Testis (tissue), 3 donors: ENCODE results near the gene NPHP4. TPM values are rescaled to one million over a fixed set of nuclear protein-coding genes. Genes with fewer than 3 reads are reported as not detected.

ENCODE experiments used
- DNase-seq: peaks from one replicate; pipeline ENCODE4 v3.0.0-alpha.2; 2019
- H3K27ac ChIP-seq, 2 donors: fragments of 200-600 bp; sonication (generic); one replicate each; pipeline ENCODE4 v1.5.1; 2019
- H3K27me3 ChIP-seq: fragments of 200-600 bp; sonication (generic); one replicate; pipeline ENCODE4 v1.5.1; 2019
- H3K36me3 ChIP-seq: fragments of 200-600 bp; sonication (generic); one replicate; pipeline ENCODE4 v1.5.1; 2017; ENCODE audit warnings: low read depth; ENCODE audit errors: missing control alignments
- H3K4me1 ChIP-seq: fragments of 200-600 bp; sonication (generic); one replicate; pipeline ENCODE4 v1.5.1; 2019
- H3K4me3 ChIP-seq, 2 donors: fragments of 200-600 bp; sonication (generic); one replicate each; pipeline ENCODE4 v1.5.1; 2017 to 2019
- H3K9me3 ChIP-seq: fragments of 200-600 bp; sonication (generic); one replicate; pipeline ENCODE4 v1.5.1; 2017
- CTCF ChIP-seq, 3 experiments: fragments of 450-650 bp in 2 of 3; fragments of 200-600 bp in 1 of 3; sonication (generic) in 1 of 3; IDR thresholded peaks; one replicate each; pipeline ENCODE4 v1.5.1; 2016 to 2019; ENCODE audit warnings: antibody characterized with exemption in 3 of 3, mild to moderate bottlenecking in 2 of 3, moderate library complexity in 1 of 3
- POLR2A ChIP-seq: fragments of 450-650 bp; IDR thresholded peaks from one replicate; pipeline ENCODE4 v1.6.1; 2017; ENCODE audit warnings: antibody characterized with exemption, mild to moderate bottlenecking, moderate library complexity
- WGBS, 2 donors: methylation state at CpG; one replicate each; pipeline ENCODE4 v1.1.5; 2018; 5-methylcytosine and 5-hydroxymethylcytosine counted together
- intact Hi-C: fragments of 100-400 bp; cut with DNase I; formaldehyde crosslinking; loops from one replicate; pipeline ENCODE4 v1.15.1; 2023; ENCODE audit warnings: low total_unique reads
- polyA plus RNA-seq: library from polyadenylated mRNA; stranded (reverse); fragments of 350-450 nt; fragmentation: Illumina TruSeq; extraction: RNeasy Lipid Tissue Mini Kit (QIAGEN cat#74804); gene quantifications from one replicate; pipeline ENCODE4 v1.2.3, GENCODE V29; 2014; ENCODE audit warnings: low read depth, low replicate concordance; ENCODE audit not compliant: insufficient read depth
- total RNA-seq, 2 donors: library from RNA; depleted of rRNA; stranded (reverse); fragments of >200 nt; gene quantifications; one replicate each; pipeline ENCODE4 v1.2.3, GENCODE V29; 2016

Gene NPHP4
- total and polyA plus RNA-seq, 3 donors from 2014 or later: 26.3 to 65.9 (median 49.4) TPM

- Histone ChIP-seq H3K4me1 (no peaks in the 10 kb centered on the region), H3K36me3 (no peaks in the 10 kb centered on the region), H3K27me3 (no peaks in the 10 kb centered on the region), H3K4me3 (no peak overlapping the region), H3K27ac (no peak overlapping the region), H3K9me3 (no peaks in the 10 kb centered on the region)
- intact Hi-C loops: no loop called here
- 83 to 87% methylated on average over 16 to 19 of the region's 19 CpGs for WGBS, 2 donors
- no peak for DNase-seq
- no peak for TF ChIP-seq POLR2A
- TF ChIP-seq CTCF (IDR thresholded peaks at IDR 0.05): no peak
Measured at GRCh38 chr1:6028042-6028850, 36.0 kb upstream of the NPHP4 start.

GRCh38 chr1:6027591-6027990 is 35.4 kb upstream of the NPHP4 start:
- no peak for TF ChIP-seq POLR2A
- no peak for TF ChIP-seq CTCF (IDR thresholded peaks at IDR 0.05)
- no peak overlapping the region for H3K27ac ChIP-seq

GRCh38 chr1:6026095-6026809 is 34.0 kb upstream of the NPHP4 start:
- no peak overlapping the region for H3K4me3 ChIP-seq
- no peaks in the 10 kb centered on the region for H3K4me1 ChIP-seq
- H3K27me3 ChIP-seq: no peaks in the 10 kb centered on the region
- peak; percentile 69 for DNase-seq
- no peaks in the 10 kb centered on the region for H3K9me3 ChIP-seq
- no peak overlapping the region for H3K27ac ChIP-seq
- TF ChIP-seq POLR2A: no peak
- TF ChIP-seq CTCF (IDR thresholded peaks at IDR 0.05): no peak
- 69 to 71% methylated on average over 12 to 26 of the region's 34 CpGs for WGBS, 2 donors
- no peaks in the 10 kb centered on the region for H3K36me3 ChIP-seq
- intact Hi-C loops: no loop called here

More at GRCh38 chr1:6027591-6027990, 35.4 kb upstream of the NPHP4 start:
- 68 to 79% methylated on average over 10 of the region's 10 CpGs for WGBS, 2 donors
- intact Hi-C loops: no loop called here
- H3K9me3 ChIP-seq: no peaks in the 10 kb centered on the region
- no peak overlapping the region for H3K4me3 ChIP-seq
- H3K27me3 ChIP-seq: no peaks in the 10 kb centered on the region
- no peaks in the 10 kb centered on the region for H3K4me1 ChIP-seq
- no peak for DNase-seq
- H3K36me3 ChIP-seq: no peaks in the 10 kb centered on the region

- intact Hi-C loops: no loop called here
- no peaks in the 10 kb centered on the region for H3K36me3 ChIP-seq
- H3K27me3 ChIP-seq: no peaks in the 10 kb centered on the region
- 72 to 76% methylated on average over 5 to 16 of the region's 29 CpGs for WGBS, 2 donors
- H3K9me3 ChIP-seq: no peaks in the 10 kb centered on the region
- H3K4me1 ChIP-seq: no peaks in the 10 kb centered on the region
- H3K27ac ChIP-seq: no peak overlapping the region
- no peak overlapping the region for H3K4me3 ChIP-seq
- no peak for DNase-seq
- TF ChIP-seq POLR2A: no peak
- TF ChIP-seq CTCF (IDR thresholded peaks at IDR 0.05): no peak
Measured at GRCh38 chr1:6025269-6026094, 33.3 kb upstream of the NPHP4 start.
